H1 (cell line): ENCODE results near the gene ESR1. TPM values are rescaled to one million over a fixed set of nuclear protein-coding genes. Genes with fewer than 3 reads are reported as not detected.

Experiments used
- CTCF ChIA-PET: fragments of 300-600 bp; sonication (Branson Sonifier 250); formaldehyde crosslinking; loops from one replicate; lab custom pipeline; 2021; ENCODE audit not compliant: partially characterized antibody; lab: Charles Lee
- POLR2A ChIA-PET: fragments of 300-600 bp; sonication (Branson Sonifier 250); formaldehyde crosslinking; loops from one replicate; lab custom pipeline; 2021; ENCODE audit warnings: inconsistent platforms; ENCODE audit not compliant: partially characterized antibody; lab: Charles Lee
- DNase-seq, 2 experiments: peaks; one replicate each; pipeline versions ENCODE4 v3.0.0 to v3.0.0-alpha.2; 2010 to 2022; ENCODE audit warnings: low spot score in 2 of 2, low read depth in 1 of 2, mixed read lengths in 1 of 2
- FAIRE-seq: peaks from 2 replicates; lab custom pipeline; 2011; peaks lifted over from hg19 to GRCh38; lab: Jason Lieb, UNC
- H2AFZ ChIP-seq: 2 replicates; pipeline ENCODE4 v1.8.1; 2012; ENCODE audit warnings: low read length, inconsistent platforms
- H2AK5ac ChIP-seq: 2 replicates; pipeline ENCODE4 v1.6.1; 2013; ENCODE audit warnings: low read depth, low read length
- H2BK120ac ChIP-seq: replicated peaks from 2 replicates; pipeline ENCODE3; 2013; ENCODE audit warnings: low read depth, low read length, inconsistent platforms
- H2BK12ac ChIP-seq: 2 replicates; pipeline ENCODE4 v1.6.1; 2013; ENCODE audit warnings: low read depth, low read length
- H2BK15ac ChIP-seq: 2 replicates; pipeline ENCODE4 v1.6.1; 2013; ENCODE audit warnings: low read length
- H2BK20ac ChIP-seq: 2 replicates; pipeline ENCODE4 v1.6.1; 2013; ENCODE audit warnings: low read length
- H2BK5ac ChIP-seq: 2 replicates; pipeline ENCODE4 v1.6.1; 2013; ENCODE audit warnings: low read depth, low read length
- H3K14ac ChIP-seq: 2 replicates; pipeline ENCODE4 v1.6.1; 2013; ENCODE audit warnings: inconsistent platforms; ENCODE audit not compliant: insufficient read length
- H3K18ac ChIP-seq: 2 replicates; pipeline ENCODE4 v1.6.1; 2013; ENCODE audit warnings: low read length; ENCODE audit errors: extremely low read depth
- H3K23ac ChIP-seq: 2 replicates; pipeline ENCODE4 v1.6.1; 2013; ENCODE audit warnings: inconsistent platforms; ENCODE audit not compliant: insufficient read length
- H3K23me2 ChIP-seq: 2 replicates; pipeline ENCODE4 v1.6.1; 2013; ENCODE audit warnings: low read depth, low read length
- H3K27ac ChIP-seq: 2 replicates; pipeline ENCODE4 v1.6.1; 2011; ENCODE audit warnings: low read depth, low read length, inconsistent platforms
- H3K27me3 ChIP-seq, 4 experiments: replicated peaks in 1 of 4; 1 replicate in 1 of 4; 2 replicates in 3 of 4; pipeline versions ENCODE4 v1.6.1 to v1.8.1; 2011 to 2013; ENCODE audit warnings: low read length in 3 of 4, mild to moderate bottlenecking in 3 of 4, inconsistent platforms in 2 of 4, mixed read lengths in 2 of 4, moderate library complexity in 1 of 4; ENCODE audit not compliant: control insufficient read depth in 3 of 4, insufficient read depth in 3 of 4; ENCODE audit errors: extremely low read depth in 1 of 4
- H3K36me3 ChIP-seq, 4 experiments: 2 replicates each; pipeline versions ENCODE4 v1.6.1 to v1.8.1; 2011 to 2013; ENCODE audit warnings: mild to moderate bottlenecking in 4 of 4, low read length in 3 of 4, moderate library complexity in 2 of 4, control low read depth in 1 of 4, inconsistent platforms in 1 of 4; ENCODE audit not compliant: insufficient read depth in 4 of 4, control insufficient read depth in 2 of 4
- H3K4ac ChIP-seq: replicated peaks from 2 replicates; pipeline ENCODE3; 2013; ENCODE audit warnings: low read length, low read depth, mixed read lengths, inconsistent platforms; ENCODE audit not compliant: insufficient read length
- H3K4me1 ChIP-seq, 4 experiments: replicated peaks in 1 of 4; 1 replicate in 1 of 4; 2 replicates in 3 of 4; pipeline versions ENCODE4 v1.6.1 to v1.8.1; 2011 to 2013; ENCODE audit warnings: low read length in 3 of 4, inconsistent platforms in 2 of 4, mixed read lengths in 1 of 4; ENCODE audit not compliant: insufficient read depth in 4 of 4, control insufficient read depth in 3 of 4
- H3K4me2 ChIP-seq, 2 experiments: 2 replicates each; pipeline versions ENCODE4 v1.6.1 to v1.8.1; 2011 to 2013; ENCODE audit warnings: low read depth in 2 of 2, low read length in 2 of 2, control low read depth in 1 of 2, inconsistent platforms in 1 of 2, mild to moderate bottlenecking in 1 of 2; ENCODE audit not compliant: insufficient read depth in 1 of 2
- H3K4me3 ChIP-seq, 4 experiments: fragments of 200-600, 300-600 bp in 1 of 4; sonication (generic), shearing (Covaris generic), sonication (Bioruptor Twin) in 1 of 4; 2 replicates each; pipeline versions ENCODE4 v1.5.1 to v1.8.1; 2011 to 2016; ENCODE audit warnings: low read length in 4 of 4, low read depth in 3 of 4, control low read depth in 2 of 4, inconsistent platforms in 2 of 4, mild to moderate bottlenecking in 2 of 4, mixed read lengths in 1 of 4, moderate library complexity in 1 of 4; ENCODE audit not compliant: insufficient read depth in 2 of 4; ENCODE audit errors: extremely low read depth in 1 of 4
- H3K56ac ChIP-seq: replicated peaks from 2 replicates; pipeline ENCODE3; 2013; ENCODE audit warnings: low read depth, mild to moderate bottlenecking, mixed read lengths, low read length, inconsistent platforms; ENCODE audit not compliant: insufficient read length
- H3K79me1 ChIP-seq: 2 replicates; pipeline ENCODE4 v1.6.1; 2013; ENCODE audit warnings: low read depth, low read length, control low read depth
- H3K79me2 ChIP-seq, 2 experiments: 2 replicates each; pipeline versions ENCODE4 v1.6.1 to v1.8.1; 2012 to 2013; ENCODE audit warnings: low read length in 2 of 2, mild to moderate bottlenecking in 2 of 2, inconsistent platforms in 1 of 2; ENCODE audit not compliant: insufficient read depth in 2 of 2, control insufficient read depth in 1 of 2
- H3K9ac ChIP-seq, 4 experiments: replicated peaks in 1 of 4; 1 replicate in 1 of 4; 2 replicates in 3 of 4; pipeline versions ENCODE4 v1.6.1 to v1.8.1; 2011 to 2013; ENCODE audit warnings: low read depth in 3 of 4, low read length in 3 of 4, control low read depth in 2 of 4, mild to moderate bottlenecking in 2 of 4, moderate library complexity in 2 of 4, inconsistent platforms in 1 of 4; ENCODE audit errors: extremely low read depth in 1 of 4
- H3K9me3 ChIP-seq, 2 experiments: 2 replicates each; pipeline versions ENCODE4 v1.6.1 to v1.8.1; 2012 to 2013; ENCODE audit warnings: mild to moderate bottlenecking in 2 of 2, moderate library complexity in 2 of 2, control low read depth in 1 of 2, inconsistent platforms in 1 of 2, low read depth in 1 of 2, low read length in 1 of 2, mixed read lengths in 1 of 2; ENCODE audit not compliant: insufficient read depth in 2 of 2
- H4K20me1 ChIP-seq, 2 experiments: replicated peaks in 1 of 2; 2 replicates each; pipeline versions ENCODE3 to v1.8.1; 2011 to 2013; ENCODE audit warnings: inconsistent platforms in 2 of 2, low read length in 2 of 2, mild to moderate bottlenecking in 1 of 2; ENCODE audit not compliant: insufficient read depth in 2 of 2, control insufficient read depth in 1 of 2
- H4K5ac ChIP-seq: 2 replicates; pipeline ENCODE4 v1.6.1; 2013; ENCODE audit warnings: low read length, low read depth, mixed read lengths, inconsistent platforms; ENCODE audit not compliant: insufficient read length
- H4K8ac ChIP-seq: 2 replicates; pipeline ENCODE4 v1.8.0; 2013; ENCODE audit warnings: mild to moderate bottlenecking, moderate library complexity, low read length, inconsistent platforms; ENCODE audit not compliant: insufficient read depth; ENCODE audit errors: extremely low read depth
- H4K91ac ChIP-seq: replicated peaks from 2 replicates; pipeline ENCODE3; 2013; ENCODE audit warnings: low read length, mixed read lengths, inconsistent platforms; ENCODE audit not compliant: insufficient read length
- GABPA ChIP-seq: IDR thresholded peaks from 2 replicates; pipeline ENCODE4 v1.6.1; 2011; ENCODE audit warnings: mild to moderate bottlenecking, low read length, moderate library complexity, borderline replicate concordance; ENCODE audit not compliant: insufficient read depth
- JUND ChIP-seq: IDR thresholded peaks from 2 replicates; pipeline ENCODE4 v1.6.1; 2011; ENCODE audit warnings: mild to moderate bottlenecking, improper control_type of control experiment, low read length
- POLR2AphosphoS5 ChIP-seq: IDR thresholded peaks from 2 replicates; pipeline ENCODE4 v1.6.1; 2011; ENCODE audit warnings: low read depth, low read length
- WGBS, 2 experiments: shearing (Covaris generic) in 1 of 2; methylation state at CpG; one replicate each; pipeline versions ENCODE4 v1.1.6 to v1.1.7; 2013 to 2015; ENCODE audit warnings: low lambda C conversion rate in 2 of 2, mixed read lengths in 2 of 2, inconsistent platforms in 1 of 2, low coverage in 1 of 2, missing lambda C conversion rate in 1 of 2; ENCODE audit not compliant: insufficient replicate concordance in 2 of 2, insufficient coverage in 1 of 2, insufficient read length in 1 of 2; ENCODE audit errors: extremely low coverage in 1 of 2, missing lambda C conversion rate in 1 of 2; 5-methylcytosine and 5-hydroxymethylcytosine counted together
- polyA plus RNA-seq, 7 experiments: library from polyadenylated mRNA; depleted of rRNA in 3 of 7; stranded (reverse) in 5 of 7; unstranded in 2 of 7; fragments of >200 nt in 5 of 7; fragments of 200-250 nt in 2 of 7; gene quantifications; 1 replicate in 5 of 7; 2 replicates in 1 of 7; 4 replicates in 1 of 7; pipeline versions ENCODE4 v1.2.1 to v1.2.3, GENCODE V29; 2011 to 2013; ENCODE audit warnings: missing spikeins in 2 of 7, mixed read lengths in 2 of 7
- total RNA-seq: library from RNA; stranded (reverse); fragmentation: NEBNext Ultra II Directional; extraction: Animal tissue kit (Norgen Biotek cat#: 25700); gene quantifications from 2 replicates; pipeline ENCODE4 v1.2.1, GENCODE V29; 2021

The ESR1 gene
- total and polyA plus RNA-seq, 2 of the 8 experiments (the other 6 are each of a cell fraction or from before 2014, with no cell fraction given), result 0.03 to 0.17 TPM

GRCh38 chr6:151914484-151914883 lies 107.0 kb downstream of the ESR1 start:
- FAIRE-seq, result peak; percentile 7
- no peaks in the 10 kb centered on the region for H4K20me1 ChIP-seq

More at GRCh38 chr6:151914484-151914883, 107.0 kb downstream of the ESR1 start:
- no peak for DNase-seq
- H2AFZ ChIP-seq, result no peak overlapping the region
- 82% methylated on average over 4 of the region's 4 CpGs; no CpG with 5 or more reads in 1 of the 2 experiments for WGBS, 2 experiments
- H2BK20ac ChIP-seq, result no peak overlapping the region
- no peaks in the 10 kb centered on the region for H3K79me1 ChIP-seq
- H3K4ac ChIP-seq, result no peak overlapping the region
- H3K4me2 ChIP-seq, result no peak overlapping the region
- H2BK15ac ChIP-seq, result no peak overlapping the region
- no peaks in the 10 kb centered on the region for H3K79me2 ChIP-seq
- no peak overlapping the region for H2BK12ac ChIP-seq
- CTCF ChIA-PET, result interaction anchor here (1.4 kb wide), 1 partner anchor 210 kb away, joined by 3 read pairs; no protein-coding TSS in a partner anchor
- no peaks in the 10 kb centered on the region for H3K27me3 ChIP-seq
- H2BK120ac ChIP-seq, result no peak overlapping the region
- no peak overlapping the region for H3K18ac ChIP-seq
- TF ChIP-seq JUND, result peak; percentile 75; the same call in 1 of the 2 replicates
- no peak for TF ChIP-seq POLR2AphosphoS5
- TF ChIP-seq GABPA, result no peak
- TF ChIP-seq, all 59 proteins: peak for 1
- no peak overlapping the region for H3K27ac ChIP-seq
- H3K4me3 ChIP-seq, result no peak overlapping the region
- H4K91ac ChIP-seq, result no peak overlapping the region
- no peaks in the 10 kb centered on the region for H3K23me2 ChIP-seq
- H3K4me1 ChIP-seq, result peaks cover 0 to 6% (median 3%) of the 10 kb centered on the region in 4 experiments; a peak in 2 of 7 replicates
- H3K36me3 ChIP-seq, result no peaks in the 10 kb centered on the region
- H3K9me3 ChIP-seq, result no peaks in the 10 kb centered on the region
- H3K14ac ChIP-seq, result no peak overlapping the region
- H3K23ac ChIP-seq, result no peak overlapping the region
- POLR2A ChIA-PET, result no interaction called here
- H4K5ac ChIP-seq, result no peak overlapping the region
- H4K8ac ChIP-seq, result no peak overlapping the region
- H2BK5ac ChIP-seq, result no peak overlapping the region
- H3K9ac ChIP-seq, result no peak overlapping the region
- no peak overlapping the region for H3K56ac ChIP-seq
- H2AK5ac ChIP-seq, result no peak overlapping the region
